Measurements from ENCODE around the gene BRDT.

- TF ChIP-seq CSRNP3 (CRISPR knock-in tag; IDR thresholded peaks at IDR 0.05) (no peak), GLIS3 (CRISPR knock-in tag; IDR thresholded peaks at IDR 0.05) (no peak), PPARA (CRISPR knock-in tag; IDR thresholded peaks at IDR 0.05; ENCODE audit: borderline replicate concordance) (no peak), ARNTL (CRISPR knock-in tag; IDR thresholded peaks at IDR 0.05; ENCODE audit: borderline replicate concordance, low read depth) (no peak), PATZ1 (CRISPR knock-in tag; IDR thresholded peaks at IDR 0.05; ENCODE audit: borderline replicate concordance) (no peak), ISL1 (CRISPR knock-in tag; IDR thresholded peaks at IDR 0.05) (no peak), ZFP3 (CRISPR knock-in tag; IDR thresholded peaks at IDR 0.05) (no peak)
These were observed 54.9 kb downstream of the BRDT start for GRCh38 chr1:92004129-92004528.

Data from SK-N-SH treated with all-trans-retinoic acid at 6 μM for 48 hours (cell line).